MCF 10A (cell line): Measurements from ENCODE around the gene PLXNA3. TPM values are rescaled to one million over a fixed set of nuclear protein-coding genes. Genes with fewer than 3 reads are reported as not detected.
A peak's percentile ranks its signal among the peaks of the same experiment; 100 is the strongest.

ENCODE experiments used
- BruUV-seq: library from RNA; stranded (reverse); fragments of 400-500 nt; replicated peaks from 2 replicates; lab custom pipeline; 2021; lab: Mats Ljungman, UMichigan
- CTCF ChIA-PET: fragments of 300-600 bp; sonication (Branson Sonifier 250); formaldehyde crosslinking; extraction: SDS; loops from one replicate; lab custom pipeline; 2021; ENCODE audit warnings: antibody characterized with exemption, inconsistent platforms; lab: Yijun Ruan, JAX
- POLR2A ChIA-PET: fragments of 300-600, 350-650 bp; sonication (Branson Sonifier 250); formaldehyde crosslinking; extraction: SDS; loops from one replicate; lab custom pipeline; 2020; ENCODE audit warnings: antibody characterized with exemption, inconsistent platforms; lab: Yijun Ruan, JAX
- DNase-seq: peaks from one replicate; pipeline ENCODE4 v3.0.0-alpha.2; 2018; ENCODE audit not compliant: unreplicated experiment
- H3K27ac Mint-ChIP-seq: one replicate; pipeline ENCODE4 v1.8.0; 2022; ENCODE audit warnings: mild to moderate bottlenecking, low read depth, mixed read lengths; ENCODE audit not compliant: unreplicated experiment
- H3K27me3 Mint-ChIP-seq: one replicate; pipeline ENCODE4 v1.8.0; 2022; ENCODE audit warnings: mixed read lengths; ENCODE audit not compliant: insufficient read depth, unreplicated experiment
- H3K36me3 Mint-ChIP-seq: one replicate; pipeline ENCODE4 v1.8.0; 2022; ENCODE audit warnings: mild to moderate bottlenecking, moderate library complexity, mixed read lengths; ENCODE audit not compliant: insufficient read depth, unreplicated experiment
- H3K4me1 Mint-ChIP-seq: one replicate; pipeline ENCODE4 v1.8.0; 2022; ENCODE audit warnings: mixed read lengths; ENCODE audit not compliant: insufficient read depth, unreplicated experiment
- H3K4me3 Mint-ChIP-seq: one replicate; pipeline ENCODE4 v1.8.0; 2022; ENCODE audit warnings: mild to moderate bottlenecking, moderate library complexity, mixed read lengths; ENCODE audit not compliant: unreplicated experiment
- H3K9me3 Mint-ChIP-seq: one replicate; pipeline ENCODE4 v1.8.0; 2022; ENCODE audit warnings: mixed read lengths; ENCODE audit not compliant: unreplicated experiment
- CTCF ChIP-seq: fragments of 200-600 bp; IDR thresholded peaks from one replicate; pipeline ENCODE4 v1.8.0; 2022; ENCODE audit warnings: antibody characterized with exemption, mild to moderate bottlenecking; ENCODE audit not compliant: unreplicated experiment
- intact Hi-C: fragments of 100-400 bp; cut with micrococcal nuclease; formaldehyde crosslinking; loops from 2 replicates; pipeline ENCODE4 v1.14.1; 2022
- total RNA-seq: library from RNA; stranded (reverse); gene quantifications from 2 replicates; pipeline ENCODE4 v1.2.3, GENCODE V29; 2022

Gene PLXNA3
- total RNA-seq, 1 experiment from 2014 or later, result 48.0 TPM

DNA sequence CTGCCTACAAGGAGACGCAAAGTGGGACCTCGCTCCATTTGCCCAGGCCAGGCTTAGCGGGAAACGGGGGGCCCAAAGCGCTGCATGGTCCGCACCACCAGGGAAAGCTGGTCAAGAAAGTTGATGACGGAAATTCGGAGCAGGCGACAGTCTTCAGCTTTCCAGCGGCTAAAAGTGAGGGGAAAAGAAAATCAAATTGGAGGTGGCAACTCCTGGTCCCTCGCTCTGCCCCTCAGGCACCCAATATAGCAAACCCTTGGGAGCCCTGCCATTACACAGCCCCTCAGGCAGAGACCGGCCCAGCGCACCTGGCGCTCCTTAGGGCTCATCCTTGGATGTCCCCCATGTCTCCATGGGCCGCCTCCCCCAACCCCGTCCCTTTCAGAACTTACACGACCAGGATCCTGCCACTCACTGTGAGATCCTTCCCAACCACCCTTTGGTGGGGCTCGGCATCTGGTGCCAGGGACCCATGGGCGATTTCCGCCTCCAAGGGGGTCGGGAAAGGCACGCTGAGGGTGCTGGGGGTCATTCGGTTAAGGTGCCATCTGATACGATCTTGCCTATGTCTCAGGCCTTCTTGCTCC is 19.9 kb downstream of the PLXNA3 start:
- no peak for DNase-seq
- no peak for TF ChIP-seq CTCF
- peaks cover 19% of the 10 kb centered on the region for H3K36me3 Mint-ChIP-seq
- POLR2A ChIA-PET, result interaction anchor here (0.8 to 1.4 kb wide), 4 partner anchors 9 to 79 kb away, joined by 3 to 6 read pairs (median 6); partner anchors contain the start of genes PLXNA3 and SLC10A3
- intact Hi-C loops, result no loop called here
- H3K4me1 Mint-ChIP-seq, result peaks cover 7% of the 10 kb centered on the region
- CTCF ChIA-PET, result interaction anchor here (0.6 to 1.1 kb wide), 2 partner anchors 56 to 1327 kb away, joined by 3 read pairs; no protein-coding TSS in a partner anchor
- H3K9me3 Mint-ChIP-seq, result no peaks in the 10 kb centered on the region
- H3K27me3 Mint-ChIP-seq, result peaks cover 23% of the 10 kb centered on the region
- no peak overlapping the region for H3K27ac Mint-ChIP-seq
- TSS peak; percentile 82 for BruUV-seq
- H3K4me3 Mint-ChIP-seq, result peak overlapping the region; percentile 72

GRCh38 chrX:154478728-154479622 is 20.9 kb downstream of the PLXNA3 start, which contains the start of gene LAGE3:
LAGE3 (minus strand) TSS chrX:154479281; CDS start chrX:154478915, 366 bp downstream.
- Mint-ChIP-seq H3K4me3 (peak within 1 kb of the TSS; percentile 72), H3K27me3 (peaks cover 23% of the 10 kb centered on the region), H3K9me3 (no peaks in the 10 kb centered on the region), H3K36me3 (peaks cover 12% of the 10 kb centered on the region), H3K4me1 (peaks cover 7% of the 10 kb centered on the region), H3K27ac (peak within 1 kb of the TSS; percentile 23)
- ChIA-PET POLR2A (interaction anchor here (1.1 to 1.4 kb wide), 2 partner anchors 12 to 21 kb away, joined by 5 to 6 read pairs; partner anchors contain the start of genes PLXNA3 and SLC10A3), CTCF (interaction anchor here (1.1 kb wide), 1 partner anchor 55 kb away, joined by 3 read pairs; no protein-coding TSS in a partner anchor)
- TF ChIP-seq CTCF, result no peak
- no TSS peak for BruUV-seq
- DNase-seq, result peak; percentile 84
- intact Hi-C loops, result no loop called here

- no peak for DNase-seq
- Mint-ChIP-seq H3K27me3 (peaks cover 23% of the 10 kb centered on the region), H3K4me3 (no peak overlapping the region), H3K4me1 (peaks cover 7% of the 10 kb centered on the region), H3K27ac (no peak overlapping the region), H3K36me3 (peaks cover 15% of the 10 kb centered on the region), H3K9me3 (no peaks in the 10 kb centered on the region)
- intact Hi-C loops, result no loop called here
- CTCF ChIA-PET, result interaction anchor here (0.6 kb wide), 1 partner anchor 54 kb away, joined by 4 read pairs; no protein-coding TSS in a partner anchor
- no peak for TF ChIP-seq CTCF
- POLR2A ChIA-PET, result interaction anchor here (1.1 kb wide), 1 partner anchor 34 kb away, joined by 4 read pairs; the partner anchor contains the start of gene FAM3A
- BruUV-seq, result no TSS peak
Measured at GRCh38 chrX:154481195-154481594, 23.1 kb downstream of the PLXNA3 start.
